Muscle of leg (tissue), 11 donors: Measurements from ENCODE around the gene CTIF. TPM values are rescaled to one million over a fixed set of nuclear protein-coding genes. Genes with fewer than 3 reads are reported as not detected.

ENCODE experiments used
- DNase-seq: peaks from one replicate; pipeline ENCODE4 v3.0.0; 2013
- H3K27ac ChIP-seq: one replicate; pipeline ENCODE4 v1.5.1; 2013; ENCODE audit warnings: mild to moderate bottlenecking, low read length, control low read depth
- H3K27me3 ChIP-seq: one replicate; pipeline ENCODE4 v1.6.1; 2013; ENCODE audit warnings: low read length; ENCODE audit not compliant: control insufficient read depth, insufficient read depth
- H3K36me3 ChIP-seq: one replicate; pipeline ENCODE4 v1.6.1; 2013; ENCODE audit warnings: low read length; ENCODE audit not compliant: control insufficient read depth, insufficient read depth
- H3K4me1 ChIP-seq: one replicate; pipeline ENCODE4 v1.6.1; 2013; ENCODE audit warnings: low read length; ENCODE audit not compliant: control insufficient read depth, insufficient read depth
- H3K4me3 ChIP-seq: one replicate; pipeline ENCODE4 v1.5.1; 2013; ENCODE audit warnings: low read length, control low read depth
- H3K9me3 ChIP-seq: replicated peaks from 2 replicates; pipeline ENCODE4 v1.6.1; 2013; ENCODE audit warnings: low read depth, low read length; ENCODE audit not compliant: control insufficient read depth
- WGBS: methylation state at CpG from one replicate; pipeline ENCODE4 v1.1.5; 2013; ENCODE audit warnings: missing lambda C conversion rate; ENCODE audit not compliant: insufficient coverage; 5-methylcytosine and 5-hydroxymethylcytosine counted together
- polyA plus RNA-seq, 8 donors: library from polyadenylated mRNA; unstranded; fragments of 120-200 nt; gene quantifications; one replicate each; pipeline versions ENCODE4 v1.2.1 to v1.2.3, GENCODE V29; 2013; ENCODE audit warnings: inconsistent platforms in 1 of 8, low replicate concordance in 1 of 8; ENCODE audit not compliant: insufficient read length in 8 of 8, insufficient read depth in 1 of 8
- total RNA-seq: library from RNA; stranded (reverse); fragments of 120-200 nt; gene quantifications from one replicate; pipeline ENCODE4 v1.2.4, GENCODE V29; 2013

CTIF gene
- total and polyA plus RNA-seq, 9 donors: 16.3 to 46.8 (median 32.5) TPM

GRCh38 chr18:48894799-48895346 is 356.0 kb downstream of the CTIF start:
- no peak overlapping the region for H3K27ac ChIP-seq
- H3K27me3 ChIP-seq: peaks cover 2% of the 10 kb centered on the region
- no peaks in the 10 kb centered on the region for H3K9me3 ChIP-seq
- no peak for DNase-seq
- 80% methylated on average over 4 of the region's 5 CpGs for WGBS
- no peaks in the 10 kb centered on the region for H3K36me3 ChIP-seq
- peaks cover 17% of the 10 kb centered on the region for H3K4me1 ChIP-seq
- H3K4me3 ChIP-seq: no peak overlapping the region

- no peak overlapping the region for H3K4me3 ChIP-seq
- no peak overlapping the region for H3K27ac ChIP-seq
- H3K36me3 ChIP-seq: no peaks in the 10 kb centered on the region
- H3K27me3 ChIP-seq: peaks cover 2% of the 10 kb centered on the region
- 71% methylated on average over 7 of the region's 8 CpGs for WGBS
- no peaks in the 10 kb centered on the region for H3K9me3 ChIP-seq
- no peak for DNase-seq
- peaks cover 16% of the 10 kb centered on the region for H3K4me1 ChIP-seq
Measured at GRCh38 chr18:48896326-48896874, 357.6 kb downstream of the CTIF start.

- Histone ChIP-seq H3K27ac (no peak overlapping the region), H3K4me3 (no peak overlapping the region), H3K36me3 (no peaks in the 10 kb centered on the region), H3K9me3 (no peaks in the 10 kb centered on the region), H3K27me3 (peaks cover 2% of the 10 kb centered on the region), H3K4me1 (peaks cover 22% of the 10 kb centered on the region)
- WGBS: 77% methylated on average over 3 of the region's 9 CpGs
- peak; percentile 74 for DNase-seq
Measured at GRCh38 chr18:48896875-48897511, 358.2 kb downstream of the CTIF start.

GRCh38 chr18:48897531-48897930 is 358.7 kb downstream of the CTIF start:
- H3K27me3 ChIP-seq: peaks cover 2% of the 10 kb centered on the region
- DNase-seq: no peak
- H3K4me3 ChIP-seq: no peak overlapping the region
- peaks cover 27% of the 10 kb centered on the region for H3K4me1 ChIP-seq
- H3K27ac ChIP-seq: no peak overlapping the region
- 52% methylated on average over 3 of the region's 5 CpGs for WGBS
- H3K9me3 ChIP-seq: no peaks in the 10 kb centered on the region
- no peaks in the 10 kb centered on the region for H3K36me3 ChIP-seq

DNA sequence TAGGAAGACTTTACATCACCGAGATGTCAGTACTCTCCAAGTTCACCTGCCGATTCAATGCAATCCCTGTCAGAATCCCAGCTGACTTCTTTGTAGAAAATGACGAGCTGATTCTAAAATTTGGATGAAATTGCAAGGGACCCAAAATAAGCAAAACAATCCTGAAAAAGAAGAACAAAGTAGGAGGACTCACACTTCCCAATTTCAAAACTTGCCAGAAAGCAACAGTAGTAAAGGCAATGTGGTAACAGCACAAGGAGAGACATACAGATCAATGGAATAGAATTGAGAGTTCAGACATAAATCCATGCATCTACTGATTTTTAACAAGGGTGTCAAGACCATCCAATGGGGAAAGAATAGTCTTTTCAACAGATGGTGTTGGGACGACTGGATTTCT is 359.7 kb downstream of the CTIF start:
- WGBS: no CpG with 5 or more reads among the region's 4 CpGs
- no peaks in the 10 kb centered on the region for H3K36me3 ChIP-seq
- no peak overlapping the region for H3K4me3 ChIP-seq
- DNase-seq: no peak
- no peaks in the 10 kb centered on the region for H3K9me3 ChIP-seq
- peaks cover under 1% of the 10 kb centered on the region for H3K27me3 ChIP-seq
- no peak overlapping the region for H3K27ac ChIP-seq
- peaks cover 30% of the 10 kb centered on the region for H3K4me1 ChIP-seq

- Histone ChIP-seq H3K4me3 (no peak overlapping the region), H3K4me1 (peaks cover 25% of the 10 kb centered on the region), H3K9me3 (peaks cover 3% of the 10 kb centered on the region), H3K27ac (no peak overlapping the region), H3K27me3 (no peaks in the 10 kb centered on the region), H3K36me3 (no peaks in the 10 kb centered on the region)
- no peak for DNase-seq
- WGBS: no CpG with 5 or more reads among the region's 4 CpGs
Measured at GRCh38 chr18:48899558-48900174, 360.8 kb downstream of the CTIF start.

- Histone ChIP-seq H3K4me3 (no peak overlapping the region), H3K9me3 (peaks cover 9% of the 10 kb centered on the region), H3K27ac (no peak overlapping the region), H3K27me3 (no peaks in the 10 kb centered on the region), H3K36me3 (no peaks in the 10 kb centered on the region), H3K4me1 (peaks cover 25% of the 10 kb centered on the region)
- DNase-seq: no peak
- no CpG with 5 or more reads among the region's 1 CpG for WGBS
Measured at GRCh38 chr18:48900469-48900868, 361.6 kb downstream of the CTIF start.

DNA sequence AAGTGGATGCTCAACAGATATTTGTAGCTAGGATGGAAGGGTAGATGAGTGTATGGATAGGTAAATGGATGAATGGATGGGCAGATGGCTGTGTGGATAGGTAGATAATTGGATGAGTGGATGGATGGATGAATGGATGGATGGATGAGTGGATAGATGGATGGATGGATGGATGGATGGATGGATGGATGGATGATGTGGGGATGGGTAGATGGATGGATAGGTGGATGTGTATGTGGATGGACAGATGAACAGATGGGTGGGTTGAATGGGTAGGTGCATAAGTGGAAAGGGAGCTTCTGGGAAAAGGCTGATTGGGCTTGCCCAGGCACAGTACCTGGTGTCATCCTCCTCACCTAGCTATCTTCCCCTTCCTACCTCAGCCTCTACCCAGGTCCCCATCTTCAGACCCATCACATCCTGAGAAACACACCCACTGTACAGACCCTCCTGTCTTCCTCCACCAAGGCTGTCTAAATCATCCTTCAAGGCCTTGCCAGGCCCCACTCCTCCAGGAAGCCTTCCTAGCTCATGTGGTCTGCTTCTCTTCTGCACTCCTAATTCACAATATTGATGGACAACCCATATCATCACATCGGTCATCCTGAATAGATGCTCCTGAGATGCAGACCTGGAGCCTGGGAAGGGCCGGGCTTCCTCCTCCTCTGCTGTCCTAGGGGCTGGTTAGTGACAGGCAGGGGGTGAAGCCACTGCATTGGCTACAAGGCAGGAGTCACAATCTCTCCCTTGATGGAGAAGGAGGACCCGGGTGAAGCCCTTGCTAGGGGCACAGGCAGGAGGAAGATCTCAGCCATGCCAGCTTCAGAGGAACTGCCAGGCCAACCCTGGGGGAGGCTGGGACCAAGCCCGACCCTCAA is 362.6 kb downstream of the CTIF start:
- peaks cover 9% of the 10 kb centered on the region for H3K9me3 ChIP-seq
- no peak overlapping the region for H3K27ac ChIP-seq
- peaks cover 25% of the 10 kb centered on the region for H3K4me1 ChIP-seq
- no peak overlapping the region for H3K4me3 ChIP-seq
- no peaks in the 10 kb centered on the region for H3K36me3 ChIP-seq
- DNase-seq: no peak
- H3K27me3 ChIP-seq: no peaks in the 10 kb centered on the region
- WGBS: 17% methylated on average over 2 of the region's 4 CpGs

DNA sequence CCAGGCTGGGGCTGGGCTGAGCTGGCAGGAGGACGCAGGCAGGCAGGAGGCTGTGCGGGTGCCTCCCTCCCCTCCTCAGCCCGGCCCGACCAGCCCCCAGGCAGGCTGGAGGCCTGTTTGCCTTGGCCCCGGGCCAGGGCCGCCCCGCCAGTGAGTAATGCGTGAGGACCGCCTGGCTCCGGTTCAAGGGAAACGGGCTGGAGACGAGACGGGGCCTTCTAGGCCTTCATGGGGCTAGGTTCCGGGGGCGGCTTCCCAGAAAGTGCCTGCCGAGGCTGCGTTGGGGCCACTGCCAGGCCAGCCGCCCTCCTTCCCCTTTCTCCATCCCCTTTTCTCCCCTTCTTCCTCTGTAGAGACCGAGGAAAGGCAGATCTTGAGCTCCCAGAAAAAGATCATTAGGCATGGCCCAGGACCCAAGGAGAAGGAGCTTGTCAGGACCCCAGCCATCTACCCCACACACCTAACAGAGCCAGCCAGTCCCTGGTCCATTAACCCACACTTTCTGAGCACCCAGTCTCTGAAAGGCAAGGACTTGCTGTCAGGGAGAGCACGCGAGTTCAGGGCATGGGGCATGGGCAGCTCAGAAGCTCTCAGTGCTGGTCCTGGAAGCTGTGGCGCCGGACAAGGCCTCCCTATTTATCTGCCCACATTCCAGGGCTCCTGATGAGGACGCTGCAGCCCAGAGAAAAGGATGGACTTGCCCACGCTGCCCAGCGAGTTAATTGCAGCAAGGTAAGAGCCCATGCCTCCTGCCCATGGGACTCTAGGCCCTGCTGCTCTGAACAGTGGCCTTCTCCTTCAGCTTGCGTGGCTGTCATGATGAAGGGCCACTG is 363.4 kb downstream of the CTIF start:
- Histone ChIP-seq H3K9me3 (peaks cover 9% of the 10 kb centered on the region), H3K4me3 (no peak overlapping the region), H3K4me1 (peaks cover 23% of the 10 kb centered on the region), H3K27ac (peak overlapping the region; percentile 37), H3K27me3 (no peaks in the 10 kb centered on the region), H3K36me3 (no peaks in the 10 kb centered on the region)
- 28% methylated on average over 26 of the region's 27 CpGs for WGBS
- DNase-seq: peak; percentile 89
